Activated T-cell treated with anti-CD3 and anti-CD28 coated beads, Interleukin-2, amount 50 U/mL, for 48 hours (primary cell): ENCODE measurements around the gene BMP6.

Experiments
- DNase-seq, 2 experiments: peaks; one replicate each; pipeline ENCODE4 v3.0.0-alpha.2; 2020

Gene BMP6

DNA sequence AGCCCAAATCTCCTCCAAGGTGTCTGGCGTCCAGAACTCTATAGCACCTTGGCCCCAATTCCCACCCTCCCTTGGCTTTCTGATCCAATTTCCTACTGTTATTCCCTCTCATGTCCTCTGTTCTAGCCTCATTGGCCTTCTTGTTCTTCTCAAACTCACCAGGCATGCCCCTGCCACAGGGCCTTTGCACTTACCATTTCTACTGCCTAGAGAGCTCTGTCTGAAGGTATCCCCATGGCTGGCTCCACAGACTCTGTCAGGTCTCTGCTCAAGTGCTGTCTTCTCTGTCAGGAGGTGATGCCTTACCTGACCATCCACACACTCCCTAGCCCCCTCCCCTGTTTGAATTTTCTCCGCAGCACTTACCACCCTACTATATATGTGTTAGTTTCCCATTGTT lies 5.6 kb upstream of the BMP6 start:
- DNase-seq = no peak

DNA sequence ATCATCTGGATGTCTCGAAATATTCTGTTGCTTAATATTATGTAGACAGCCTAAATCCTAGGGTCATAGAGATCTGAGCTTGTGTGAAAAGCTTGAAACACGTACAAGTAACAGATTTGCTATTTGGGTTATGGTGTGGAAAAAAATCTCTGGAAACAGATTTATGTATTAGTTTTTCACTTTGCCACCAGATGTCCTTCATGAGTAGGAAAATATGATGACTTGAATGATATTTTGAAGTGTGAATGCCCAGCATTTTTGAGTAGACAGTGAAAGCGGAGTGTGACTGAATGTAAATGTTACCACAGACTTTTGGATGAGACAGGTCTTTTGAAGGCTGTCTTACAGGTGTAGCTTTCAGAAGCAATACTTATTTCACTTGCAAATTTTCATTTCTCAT lies 4.2 kb upstream of the BMP6 start:
- no peak for DNase-seq

DNA sequence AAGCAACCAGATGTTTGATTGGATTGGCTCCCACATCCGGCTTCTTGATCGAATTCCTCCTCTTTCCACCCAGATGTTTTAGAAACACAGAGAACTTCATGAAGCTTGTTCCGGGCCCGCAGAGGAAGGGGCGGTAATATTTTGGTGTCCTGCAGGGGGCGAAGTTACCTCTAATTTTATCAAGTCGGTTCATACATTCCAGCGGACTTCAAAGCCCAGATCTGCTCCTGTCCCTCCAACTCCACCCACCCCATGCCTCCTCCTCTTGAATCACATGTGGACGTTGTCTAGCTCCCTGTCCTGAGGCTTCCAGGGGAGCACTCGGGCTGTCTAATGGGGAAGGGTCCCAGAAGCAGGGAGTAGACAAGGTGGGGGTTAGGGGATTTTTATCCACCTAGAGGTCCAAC lies 2.9 kb upstream of the BMP6 start:
- peak; percentile 81 to 82 for DNase-seq

DNA sequence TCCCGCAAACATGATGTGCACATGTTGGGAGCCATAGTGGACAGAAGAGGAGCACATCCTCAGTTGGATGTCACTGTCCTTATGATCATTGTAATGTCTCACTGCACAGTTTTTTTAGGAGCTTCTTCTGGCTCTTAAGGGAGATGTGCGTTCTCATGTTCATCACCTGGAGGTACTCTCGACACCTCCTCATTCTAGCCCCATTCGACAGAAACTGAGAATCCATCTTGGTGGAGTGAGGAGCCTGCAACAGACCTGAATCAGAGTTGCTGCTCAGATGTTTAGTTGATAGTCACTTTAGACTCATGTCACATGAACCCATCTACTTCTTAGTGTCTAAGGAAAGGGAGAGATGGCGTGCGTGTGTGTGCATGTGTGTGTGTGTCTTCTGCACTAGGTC lies 2.3 kb upstream of the BMP6 start:
- no peak for DNase-seq

- no peak for DNase-seq
Measured at GRCh38 chr6:7725412-7725811, 487 bp upstream of the BMP6 start.

GRCh38 chr6:7726416-7727085 lies 652 bp downstream of the BMP6 start:
- DNase-seq = peak; percentile 31 to 35

- peak; percentile 23 to 39 for DNase-seq
Measured at GRCh38 chr6:7727086-7727945, 1.4 kb downstream of the BMP6 start.

GRCh38 chr6:7727946-7728854 lies 2.3 kb downstream of the BMP6 start:
- DNase-seq = peak; percentile 42

GRCh38 chr6:7728855-7729590 lies 3.1 kb downstream of the BMP6 start:
- no peak for DNase-seq

DNA sequence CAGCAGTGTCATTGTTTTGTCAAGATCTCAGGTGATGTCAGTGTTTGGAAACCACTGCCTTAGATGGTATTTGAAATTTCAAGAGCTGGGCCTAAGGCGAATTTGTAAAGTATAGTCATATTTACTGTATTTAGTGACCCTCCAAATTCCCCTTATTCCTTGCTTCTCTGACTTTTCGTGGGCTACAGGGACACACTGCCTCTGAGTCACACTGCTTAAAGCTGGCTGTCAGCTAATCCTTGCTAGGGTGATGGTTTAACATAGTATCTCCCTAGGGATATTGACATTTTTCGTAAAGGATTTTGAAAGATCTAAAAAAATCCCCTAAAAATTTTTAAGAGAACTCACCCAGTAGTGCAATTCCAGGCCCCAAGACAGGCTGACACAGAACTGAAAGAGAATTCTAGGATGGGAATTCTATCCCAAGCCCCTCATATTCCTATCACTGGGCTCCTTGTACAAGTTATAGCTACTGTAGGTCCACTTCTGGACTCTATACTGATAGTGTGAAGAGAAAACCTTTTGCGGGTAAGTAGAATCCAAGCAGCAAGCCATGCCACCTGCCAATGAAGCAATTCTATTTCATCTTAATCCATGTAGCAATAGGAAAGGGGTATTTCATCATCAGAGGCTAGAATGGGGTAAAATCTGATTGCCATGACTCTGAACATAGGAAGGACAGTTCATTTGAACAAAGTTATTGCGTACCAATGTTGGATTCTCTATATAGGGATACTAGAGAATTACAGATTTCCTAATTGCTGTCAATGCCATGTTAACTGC lies 4.3 kb downstream of the BMP6 start:
- no peak for DNase-seq

DNA sequence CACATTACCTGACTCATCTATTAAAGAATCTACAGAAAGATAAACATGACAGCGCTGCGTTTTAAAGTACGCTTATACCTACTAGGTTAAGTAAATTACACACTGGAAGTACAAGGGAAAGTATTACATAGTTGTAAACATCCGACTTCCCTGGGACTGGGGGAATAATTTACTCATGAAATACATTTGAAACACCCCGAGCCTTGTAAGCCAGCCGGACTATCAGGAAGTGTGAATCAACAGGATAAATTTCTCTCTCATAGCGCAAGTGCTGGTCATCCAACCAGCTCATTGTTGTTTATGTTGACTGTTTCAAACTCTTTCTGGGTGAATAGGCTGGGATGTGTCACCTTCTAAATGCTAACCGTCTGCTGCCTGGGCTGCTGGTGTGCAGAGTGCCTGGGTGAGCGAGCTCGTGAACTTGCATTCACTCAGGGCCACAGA lies 4.9 kb downstream of the BMP6 start:
- DNase-seq = no peak

DNA sequence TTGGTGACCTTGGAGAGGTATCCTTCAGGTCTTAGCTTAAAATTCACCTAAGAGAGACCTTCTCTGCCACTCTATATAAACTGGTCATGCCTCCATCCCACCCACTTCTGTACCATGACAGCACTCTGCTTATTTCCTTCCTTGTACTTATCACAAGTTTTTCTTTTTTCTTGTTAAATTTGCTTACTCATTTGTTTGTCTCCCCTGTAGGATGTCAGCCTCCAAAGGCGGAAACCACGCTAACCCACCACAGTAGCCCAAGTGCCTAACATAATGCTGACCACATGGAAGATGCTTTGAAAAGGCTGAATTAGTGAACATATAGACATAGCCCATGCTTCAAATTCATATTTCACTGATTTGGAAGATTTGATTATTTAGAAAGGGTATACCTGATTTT lies 5.4 kb downstream of the BMP6 start:
- no peak for DNase-seq

- no peak for DNase-seq
Measured at GRCh38 chr6:7732228-7732627, 6.3 kb downstream of the BMP6 start.

DNA sequence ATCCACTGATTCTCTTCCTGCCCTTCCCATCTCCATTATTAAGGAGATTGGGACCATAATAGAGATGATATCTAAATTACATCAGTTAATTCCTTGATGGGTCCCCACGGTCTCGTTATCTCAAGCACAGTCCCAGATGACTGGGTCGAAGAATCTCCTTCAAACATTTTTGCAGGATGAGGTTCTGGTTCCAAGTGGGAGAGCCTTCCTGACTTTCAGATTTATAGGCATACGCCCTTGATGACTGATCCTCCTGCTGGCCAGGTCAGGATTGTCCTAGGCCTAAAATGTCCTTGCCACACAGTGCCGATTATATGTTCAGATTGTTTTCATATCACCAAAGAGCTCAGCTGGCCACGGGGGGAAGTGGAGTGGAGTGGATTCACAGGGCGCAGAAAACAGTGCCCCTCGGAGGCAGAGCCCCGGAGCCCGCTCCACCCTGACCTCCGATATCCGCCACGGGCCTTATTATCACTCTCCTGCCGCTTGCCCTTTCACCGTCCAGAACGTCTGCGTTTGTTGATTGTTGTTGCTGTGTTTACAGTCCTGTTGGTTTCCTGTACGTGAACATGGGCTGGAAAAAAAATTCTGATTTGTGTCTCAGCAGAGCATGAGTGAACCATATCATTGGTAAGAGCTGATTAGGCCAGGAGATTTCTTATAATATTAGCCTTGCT lies 8.9 kb downstream of the BMP6 start:
- DNase-seq = no peak

- DNase-seq = no peak
Measured at GRCh38 chr6:7737106-7737505, 11.2 kb downstream of the BMP6 start.

- no peak for DNase-seq
Measured at GRCh38 chr6:7737867-7738266, 12.0 kb downstream of the BMP6 start.

GRCh38 chr6:7742223-7742785 lies 16.4 kb downstream of the BMP6 start:
- DNase-seq = no peak

DNA sequence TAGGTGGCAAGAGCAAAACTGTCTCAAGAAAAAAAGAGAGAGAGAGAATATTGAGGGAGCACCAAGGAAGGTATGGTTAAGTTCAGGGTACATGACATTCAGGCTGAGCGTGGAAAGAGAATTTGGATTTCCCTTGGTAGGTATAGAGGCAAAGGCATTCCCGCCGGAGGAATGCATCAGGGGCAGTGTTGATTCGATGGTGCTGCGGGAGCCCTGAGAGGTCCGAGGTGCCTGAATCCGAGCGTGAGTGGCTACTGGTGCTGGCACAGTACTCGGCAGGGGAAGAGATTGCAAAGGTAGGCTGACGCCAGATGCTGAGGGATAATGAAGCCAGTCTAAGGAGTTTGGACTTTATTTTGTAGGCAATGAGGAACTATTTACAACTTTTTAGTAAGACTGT lies 20.0 kb downstream of the BMP6 start:
- DNase-seq = no peak

DNA sequence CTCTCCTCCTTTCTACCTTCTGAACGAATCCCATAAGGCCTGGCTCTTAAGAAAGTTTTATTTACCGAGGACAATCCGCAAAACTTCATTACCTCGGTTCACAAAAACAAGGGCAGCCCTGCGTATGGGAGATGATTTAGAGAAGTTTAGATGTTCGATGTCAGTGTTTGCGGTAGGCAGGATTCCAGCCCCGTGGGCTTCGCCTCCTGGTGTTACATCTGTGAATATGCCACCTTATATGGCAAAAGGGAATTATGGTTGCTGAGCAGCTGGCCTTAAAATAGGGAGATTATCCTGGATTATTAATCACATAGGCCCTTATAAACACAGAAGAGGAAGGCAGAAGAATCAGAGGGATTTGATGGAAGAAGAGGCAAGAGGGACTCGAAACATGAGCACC lies 21.1 kb downstream of the BMP6 start:
- no peak for DNase-seq

DNA sequence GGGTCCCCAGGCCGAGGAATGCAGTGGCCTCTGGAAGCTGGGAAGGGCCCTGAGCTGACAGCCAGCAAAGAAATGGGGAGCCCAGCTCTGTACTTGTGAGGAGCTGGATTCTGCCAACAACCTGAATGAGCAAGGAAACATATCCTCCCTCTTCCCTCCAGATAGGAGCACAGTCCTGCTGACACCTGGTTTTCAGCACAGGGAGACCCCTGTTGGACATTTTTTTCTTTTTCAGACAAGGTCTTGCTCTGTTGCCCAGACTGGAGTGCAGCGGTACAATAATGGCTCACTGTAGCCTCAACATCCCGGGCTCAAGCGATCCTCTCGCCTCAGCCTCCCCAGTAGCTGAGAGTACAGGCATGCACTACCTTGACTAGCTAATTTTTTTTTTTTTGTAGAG lies 21.5 kb downstream of the BMP6 start:
- DNase-seq = no peak
